Esophagus squamous epithelium (tissue), 4 donors: ENCODE data around the gene ADGRB3.

Source experiments
- POLR2A ChIP-seq, 4 donors: fragments of 450-650 bp; IDR thresholded peaks; one replicate each; pipeline ENCODE4 v1.6.1; 2017; ENCODE audit warnings: antibody characterized with exemption in 4 of 4, mild to moderate bottlenecking in 4 of 4, moderate library complexity in 3 of 4
- TF ChIP-seq, protein P1 (sequence below), 6 experiments: fragments of 450-650 bp in 4 of 6; fragments of 200-600 bp in 2 of 6; sonication (generic) in 2 of 6; IDR thresholded peaks; one replicate each; pipeline ENCODE4 v1.5.1; 2016 to 2019; ENCODE audit warnings: antibody characterized with exemption in 6 of 6, mild to moderate bottlenecking in 4 of 6, moderate library complexity in 4 of 6

DNA sequence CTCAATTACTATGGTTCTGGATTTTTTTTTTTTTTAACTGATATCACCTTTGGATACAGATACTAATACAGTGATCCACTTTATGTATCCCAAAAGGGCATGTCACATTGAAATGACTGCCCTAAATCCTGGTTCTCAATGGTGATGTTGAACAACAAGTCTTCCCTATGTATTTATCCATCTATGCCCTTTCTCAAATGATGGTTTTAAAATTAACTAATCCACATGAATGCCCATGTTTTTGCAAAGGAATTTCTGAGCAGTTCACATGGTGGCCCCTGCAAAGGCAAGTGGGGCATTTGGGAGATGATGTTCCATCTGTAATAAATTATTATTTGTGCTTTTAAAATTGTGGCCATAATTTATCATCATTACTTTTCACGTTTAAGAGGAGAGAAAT is 2.7 kb downstream of the ADGRB3 start:
- TF ChIP-seq, protein P1, sequence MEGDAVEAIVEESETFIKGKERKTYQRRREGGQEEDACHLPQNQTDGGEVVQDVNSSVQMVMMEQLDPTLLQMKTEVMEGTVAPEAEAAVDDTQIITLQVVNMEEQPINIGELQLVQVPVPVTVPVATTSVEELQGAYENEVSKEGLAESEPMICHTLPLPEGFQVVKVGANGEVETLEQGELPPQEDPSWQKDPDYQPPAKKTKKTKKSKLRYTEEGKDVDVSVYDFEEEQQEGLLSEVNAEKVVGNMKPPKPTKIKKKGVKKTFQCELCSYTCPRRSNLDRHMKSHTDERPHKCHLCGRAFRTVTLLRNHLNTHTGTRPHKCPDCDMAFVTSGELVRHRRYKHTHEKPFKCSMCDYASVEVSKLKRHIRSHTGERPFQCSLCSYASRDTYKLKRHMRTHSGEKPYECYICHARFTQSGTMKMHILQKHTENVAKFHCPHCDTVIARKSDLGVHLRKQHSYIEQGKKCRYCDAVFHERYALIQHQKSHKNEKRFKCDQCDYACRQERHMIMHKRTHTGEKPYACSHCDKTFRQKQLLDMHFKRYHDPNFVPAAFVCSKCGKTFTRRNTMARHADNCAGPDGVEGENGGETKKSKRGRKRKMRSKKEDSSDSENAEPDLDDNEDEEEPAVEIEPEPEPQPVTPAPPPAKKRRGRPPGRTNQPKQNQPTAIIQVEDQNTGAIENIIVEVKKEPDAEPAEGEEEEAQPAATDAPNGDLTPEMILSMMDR (IDR thresholded peaks at IDR 0.05), result no peak
- TF ChIP-seq POLR2A (IDR thresholded peaks at IDR 0.05), result no peak
